NB4 (cell line): Measurements from ENCODE around the gene RFC5.
A peak's percentile ranks its signal among the peaks of the same experiment; 100 is the strongest.

Experiments used
- DNase-seq: peaks from one replicate; pipeline ENCODE4 v3.0.0; 2010; ENCODE audit warnings: low read depth
- H3K4me3 ChIP-seq: one replicate; pipeline ENCODE4 v1.5.1; 2011; ENCODE audit warnings: mild to moderate bottlenecking, low read depth, low read length, moderate library complexity
- MYC ChIP-seq: IDR thresholded peaks from 2 replicates; pipeline ENCODE4 v1.6.1; 2011; ENCODE audit warnings: low read depth, low read length
- POLR2A ChIP-seq: IDR thresholded peaks from 2 replicates; pipeline ENCODE4 v1.6.1; 2011; ENCODE audit warnings: mild to moderate bottlenecking; ENCODE audit not compliant: insufficient read length; ENCODE audit errors: extremely low read depth
- TF ChIP-seq, protein P1 (sequence below): IDR thresholded peaks from one replicate; pipeline ENCODE4 v1.5.1; 2012; ENCODE audit warnings: low read depth, low read length
- TF ChIP-seq, protein P2 (sequence below): IDR thresholded peaks from 2 replicates; pipeline ENCODE4 v1.6.1; 2011; ENCODE audit warnings: low read depth, low read length

The RFC5 gene

DNA sequence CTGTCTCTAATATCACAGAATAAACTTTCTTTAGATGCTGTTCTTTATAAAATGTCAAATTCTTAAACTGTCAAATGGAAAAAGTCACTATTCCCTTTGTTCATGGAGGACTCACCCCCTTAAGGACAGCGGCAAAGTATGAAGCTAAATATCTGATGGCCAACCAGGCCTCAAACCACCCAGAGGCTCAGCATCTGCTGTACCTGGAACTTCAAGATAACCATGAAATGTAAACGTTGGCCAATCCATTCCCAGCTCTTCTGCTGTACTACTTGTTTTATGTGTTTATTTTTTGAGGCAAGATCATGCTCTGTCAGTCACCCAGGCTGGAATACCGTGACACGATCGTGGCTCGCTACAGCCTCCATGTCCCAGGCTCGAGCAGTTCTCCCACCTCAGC, 15.7 kb downstream of the RFC5 start:
- TF ChIP-seq MYC (no peak), POLR2A (no peak)
- TF ChIP-seq, protein P1, sequence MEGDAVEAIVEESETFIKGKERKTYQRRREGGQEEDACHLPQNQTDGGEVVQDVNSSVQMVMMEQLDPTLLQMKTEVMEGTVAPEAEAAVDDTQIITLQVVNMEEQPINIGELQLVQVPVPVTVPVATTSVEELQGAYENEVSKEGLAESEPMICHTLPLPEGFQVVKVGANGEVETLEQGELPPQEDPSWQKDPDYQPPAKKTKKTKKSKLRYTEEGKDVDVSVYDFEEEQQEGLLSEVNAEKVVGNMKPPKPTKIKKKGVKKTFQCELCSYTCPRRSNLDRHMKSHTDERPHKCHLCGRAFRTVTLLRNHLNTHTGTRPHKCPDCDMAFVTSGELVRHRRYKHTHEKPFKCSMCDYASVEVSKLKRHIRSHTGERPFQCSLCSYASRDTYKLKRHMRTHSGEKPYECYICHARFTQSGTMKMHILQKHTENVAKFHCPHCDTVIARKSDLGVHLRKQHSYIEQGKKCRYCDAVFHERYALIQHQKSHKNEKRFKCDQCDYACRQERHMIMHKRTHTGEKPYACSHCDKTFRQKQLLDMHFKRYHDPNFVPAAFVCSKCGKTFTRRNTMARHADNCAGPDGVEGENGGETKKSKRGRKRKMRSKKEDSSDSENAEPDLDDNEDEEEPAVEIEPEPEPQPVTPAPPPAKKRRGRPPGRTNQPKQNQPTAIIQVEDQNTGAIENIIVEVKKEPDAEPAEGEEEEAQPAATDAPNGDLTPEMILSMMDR: no peak
- TF ChIP-seq, protein P2, sequence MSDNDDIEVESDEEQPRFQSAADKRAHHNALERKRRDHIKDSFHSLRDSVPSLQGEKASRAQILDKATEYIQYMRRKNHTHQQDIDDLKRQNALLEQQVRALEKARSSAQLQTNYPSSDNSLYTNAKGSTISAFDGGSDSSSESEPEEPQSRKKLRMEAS: no peak
- no peak for DNase-seq
- H3K4me3 ChIP-seq: no peak overlapping the region

DNA sequence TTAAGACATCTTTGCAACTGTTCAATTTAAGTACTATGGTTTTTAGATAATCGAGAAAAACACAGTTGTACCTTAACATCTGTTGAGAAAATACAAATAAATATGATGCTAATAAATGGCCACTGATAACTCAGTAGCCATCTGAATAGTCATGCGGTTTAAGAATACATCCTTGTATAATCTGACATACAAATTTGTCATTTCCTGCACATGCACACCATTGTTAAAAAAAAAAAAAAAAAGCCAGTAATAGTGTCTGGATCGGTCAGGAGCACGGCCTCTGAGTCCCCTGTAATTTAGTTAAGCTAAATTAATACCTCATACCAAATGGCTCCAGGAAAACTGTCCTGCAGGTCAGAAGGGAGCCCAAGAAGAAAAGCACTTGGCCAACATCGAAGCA, 16.8 kb downstream of the RFC5 start:
- DNase-seq: no peak
- no peak overlapping the region for H3K4me3 ChIP-seq
- TF ChIP-seq, protein P1: no peak
- TF ChIP-seq MYC (no peak), POLR2A (no peak)
- TF ChIP-seq, protein P2: no peak

DNA sequence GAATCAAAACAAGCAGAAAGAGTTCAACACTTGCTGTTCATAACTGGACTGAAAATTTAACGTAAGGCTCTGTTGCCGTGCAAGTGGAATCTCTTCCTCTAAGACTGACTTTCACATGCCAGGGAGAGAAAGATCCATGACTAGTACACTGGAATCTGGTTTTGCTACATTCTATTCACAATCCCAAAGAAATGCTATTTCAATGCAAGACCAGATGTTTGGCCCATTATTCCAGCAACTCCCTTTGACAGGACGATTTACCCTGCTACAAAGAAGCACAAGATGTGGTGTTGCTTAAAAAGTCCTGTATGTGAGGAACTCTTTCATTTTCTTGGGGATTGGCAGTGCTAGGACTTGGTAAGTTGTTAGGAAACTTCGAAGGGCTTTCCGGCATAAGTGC, 17.4 kb downstream of the RFC5 start:
- TF ChIP-seq POLR2A (no peak), MYC (no peak)
- TF ChIP-seq, protein P1: no peak
- TF ChIP-seq, protein P2: no peak
- no peak for DNase-seq
- no peak overlapping the region for H3K4me3 ChIP-seq

DNA sequence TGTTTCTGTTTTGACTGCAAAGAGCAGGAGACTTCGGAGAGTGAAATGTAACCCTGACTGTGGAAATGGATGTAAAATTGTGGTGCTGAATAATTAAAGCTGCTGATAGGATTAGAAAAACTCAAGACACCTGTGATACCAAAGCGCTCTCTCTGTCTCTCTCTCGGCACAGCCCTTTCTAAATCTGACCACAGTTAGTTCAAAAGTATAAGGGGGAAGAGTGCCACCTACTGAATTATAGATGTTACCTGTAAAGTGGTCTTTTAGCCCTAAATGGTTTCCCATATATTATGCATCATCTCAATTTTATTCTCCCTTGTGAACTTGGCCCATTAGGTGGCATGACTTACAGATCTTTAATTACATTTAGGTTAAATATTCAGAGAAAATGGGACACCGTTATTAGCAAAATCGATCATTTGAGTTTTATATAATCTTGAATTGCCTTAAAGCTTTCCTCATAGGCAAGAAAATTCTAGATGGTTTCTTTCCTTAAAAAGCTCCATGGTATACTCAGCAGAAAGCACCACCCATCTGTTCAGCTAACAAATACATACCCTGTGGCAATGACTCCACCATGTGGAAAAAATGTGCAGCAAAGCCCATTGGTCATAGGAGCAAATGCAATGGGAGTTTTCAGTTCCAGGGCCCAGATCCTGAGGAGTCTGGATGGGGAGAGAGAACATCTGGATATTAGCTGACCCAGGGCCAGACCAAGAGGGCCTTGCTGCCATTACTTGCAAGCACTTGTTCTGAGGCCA, 18.1 kb downstream of the RFC5 start:
- H3K4me3 ChIP-seq: no peak overlapping the region
- DNase-seq: peak; percentile 27
- TF ChIP-seq, protein P1: peak; percentile 18
- no peak for TF ChIP-seq POLR2A

DNA sequence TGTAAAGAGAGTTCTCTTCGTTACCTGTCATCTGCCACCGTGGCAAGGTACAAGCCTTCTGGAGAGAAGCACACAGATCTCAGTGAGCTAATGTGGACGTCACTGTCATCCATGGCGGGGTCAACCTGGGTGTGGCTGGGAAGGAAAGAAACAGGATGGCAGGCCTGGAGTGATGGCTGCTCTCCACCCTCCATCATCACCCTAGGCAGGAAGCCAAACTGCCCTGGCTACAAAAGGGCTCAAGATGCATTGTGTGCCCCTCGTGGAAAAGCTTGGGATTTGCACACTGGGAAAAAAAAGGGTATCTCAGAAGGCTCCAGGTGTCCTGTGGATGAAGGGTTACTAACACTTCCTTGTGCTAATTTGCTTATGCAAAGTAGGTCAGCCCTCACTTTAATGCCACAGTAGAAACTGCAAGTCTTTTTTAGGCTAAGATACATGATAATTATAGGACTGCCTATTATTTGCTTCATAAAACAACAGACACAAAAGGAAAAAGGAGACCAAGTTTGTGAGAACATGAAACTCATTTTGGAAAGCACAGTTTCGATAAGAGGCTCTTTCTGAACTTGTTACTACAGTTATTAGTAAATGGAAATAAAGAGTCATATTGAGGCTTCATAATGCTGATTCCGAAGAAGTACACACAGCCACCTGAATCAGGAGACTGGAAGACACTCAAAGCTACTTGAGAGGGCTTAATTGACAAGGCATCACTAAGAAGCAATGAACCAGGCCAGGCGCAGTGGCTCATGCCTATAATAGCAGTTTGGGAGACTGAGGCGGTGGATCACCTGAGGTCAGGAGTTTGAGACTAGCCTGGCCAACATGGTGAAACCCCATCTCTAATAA, 18.9 kb downstream of the RFC5 start:
- no peak overlapping the region for H3K4me3 ChIP-seq
- no peak for DNase-seq
- TF ChIP-seq MYC (no peak), POLR2A (no peak)
- TF ChIP-seq, protein P2: no peak
- TF ChIP-seq, protein P1: no peak
